GM19035 (cell line): ENCODE results near the gene CBL.
"Not testable (repeated sequence)": the region's sequence is repeated elsewhere in the genome, so short reads cannot be mapped to it uniquely, and the experiment has no call there.

Experiments used
- ATAC-seq: cut with Tn5 transposase; IDR thresholded peaks from one replicate; pipeline ENCODE4 v1.9.1; 2021; ENCODE audit not compliant: unreplicated experiment

Gene CBL

DNA sequence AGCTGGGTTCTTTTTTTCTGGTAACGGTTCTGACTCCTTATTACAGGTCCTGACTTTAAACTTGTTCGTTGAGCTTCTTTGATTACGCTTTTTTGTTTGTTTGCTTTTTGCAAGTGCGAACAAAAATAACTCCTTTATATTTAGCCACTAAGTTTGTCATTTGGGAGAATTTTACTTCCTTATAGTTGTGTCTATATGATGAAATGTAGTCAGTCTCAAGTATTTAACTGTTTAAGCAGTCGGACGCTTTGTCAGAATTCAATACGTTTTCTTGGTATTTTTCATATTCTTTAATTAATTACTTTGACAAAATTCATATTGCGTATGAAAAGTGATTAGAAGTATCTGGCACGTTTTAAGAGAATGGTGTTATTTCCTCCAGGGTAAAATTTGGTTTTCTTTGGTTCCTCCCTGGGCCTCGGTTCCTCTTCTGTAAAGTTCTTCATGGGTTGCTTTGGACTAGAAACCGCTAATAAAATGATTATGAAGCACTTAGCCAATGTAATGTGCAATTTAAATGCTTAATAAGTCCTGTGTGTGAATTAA, 1.3 kb downstream of the CBL start:
- ATAC-seq = no peak

DNA sequence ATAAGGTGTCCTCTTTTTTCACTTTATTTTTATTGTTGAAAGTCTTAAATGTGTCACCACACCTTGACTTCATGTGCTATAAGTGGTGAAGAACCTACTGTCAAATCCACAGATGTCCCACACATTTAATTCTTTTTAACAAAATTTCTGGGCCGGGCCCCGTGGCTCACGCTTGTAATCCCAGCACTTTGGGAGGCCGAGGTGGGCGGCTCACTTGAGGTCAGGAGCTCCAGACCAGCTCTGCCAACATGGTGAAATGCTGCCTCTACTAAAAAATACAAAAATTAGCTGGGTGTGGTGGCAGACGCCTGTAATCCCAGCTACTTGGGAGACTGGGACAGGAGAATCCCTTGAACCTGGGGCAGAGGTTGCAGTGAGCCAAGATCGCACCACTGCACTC, 3.0 kb downstream of the CBL start:
- no peak for ATAC-seq

DNA sequence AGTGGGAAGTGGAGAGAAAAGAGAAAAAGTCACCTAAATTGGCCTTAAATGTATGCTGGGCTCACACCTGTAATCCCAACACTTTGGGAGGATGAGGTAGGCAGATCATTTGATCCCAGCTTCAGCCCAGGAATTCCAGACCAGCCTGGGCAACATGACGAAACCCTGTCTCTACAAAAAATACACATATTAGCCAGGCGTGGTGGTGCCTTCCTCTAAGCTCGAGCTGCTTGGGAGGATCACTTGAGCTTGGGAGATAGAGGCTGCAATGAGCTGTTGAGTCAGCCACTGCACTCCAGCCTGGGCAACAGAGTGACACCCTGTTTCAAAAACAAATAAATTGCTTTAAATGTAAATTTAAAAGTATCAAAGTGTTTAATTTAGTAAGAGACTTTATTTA, 3.9 kb downstream of the CBL start:
- no peak for ATAC-seq

DNA sequence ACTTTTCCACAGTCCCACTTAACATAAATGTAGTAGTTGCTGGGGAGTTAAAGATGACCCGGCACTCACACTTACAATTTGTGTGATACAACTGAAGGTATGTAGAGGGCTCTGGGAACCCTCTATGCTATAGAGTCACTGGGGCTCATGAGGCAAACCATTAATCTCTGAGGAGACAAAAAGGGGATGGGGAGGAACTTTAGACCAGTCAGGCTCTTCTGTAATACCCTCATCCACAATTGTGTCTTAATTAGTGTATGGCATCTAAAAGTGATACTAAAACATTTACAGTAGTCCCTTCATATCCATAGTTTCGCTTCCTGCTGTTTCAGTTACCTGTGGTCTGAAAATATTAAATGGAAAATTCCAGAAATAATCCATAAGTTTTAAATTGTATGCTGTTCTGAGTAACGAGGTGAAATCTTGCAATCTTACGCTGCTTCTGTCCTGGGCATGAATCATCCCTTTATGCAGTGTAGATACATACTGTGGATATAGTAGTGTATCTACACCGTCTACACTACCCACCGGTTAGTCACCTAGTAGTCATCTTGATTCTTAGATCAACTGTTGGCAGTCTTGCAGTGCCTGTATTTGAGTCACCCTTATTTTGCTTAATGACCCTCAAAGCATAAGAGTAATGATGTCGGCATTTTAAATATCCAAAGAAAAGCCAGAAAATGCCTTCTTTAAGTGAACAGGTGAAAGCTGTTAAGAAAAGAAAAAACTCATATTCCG, 12.2 kb downstream of the CBL start:
- no peak for ATAC-seq

GRCh38 chr11:119222308-119222707, 16.2 kb downstream of the CBL start:
- ATAC-seq = no peak

GRCh38 chr11:119222891-119223290, 16.8 kb downstream of the CBL start:
- no peak for ATAC-seq

DNA sequence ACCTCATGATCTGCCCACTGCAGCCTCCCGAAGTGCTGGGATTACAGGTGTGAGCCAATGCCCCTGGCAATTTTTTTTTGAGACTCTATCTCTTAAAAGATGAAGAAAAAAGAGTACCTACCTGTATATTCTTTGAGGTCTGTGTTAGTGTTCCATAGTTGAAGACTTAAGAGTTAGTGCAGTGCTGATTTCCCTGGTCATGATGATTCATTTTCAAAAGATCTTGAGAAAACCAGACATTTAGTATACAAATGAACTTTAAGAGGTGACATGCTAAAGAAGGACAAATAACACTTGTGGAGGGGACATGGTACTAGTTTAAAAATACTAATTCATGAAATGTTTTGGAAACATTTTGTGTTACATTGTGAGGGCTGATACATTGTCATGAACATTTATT, 17.7 kb downstream of the CBL start:
- no peak for ATAC-seq

GRCh38 chr11:119228535-119229287, 22.6 kb downstream of the CBL start:
- not testable (repeated sequence) for ATAC-seq

DNA sequence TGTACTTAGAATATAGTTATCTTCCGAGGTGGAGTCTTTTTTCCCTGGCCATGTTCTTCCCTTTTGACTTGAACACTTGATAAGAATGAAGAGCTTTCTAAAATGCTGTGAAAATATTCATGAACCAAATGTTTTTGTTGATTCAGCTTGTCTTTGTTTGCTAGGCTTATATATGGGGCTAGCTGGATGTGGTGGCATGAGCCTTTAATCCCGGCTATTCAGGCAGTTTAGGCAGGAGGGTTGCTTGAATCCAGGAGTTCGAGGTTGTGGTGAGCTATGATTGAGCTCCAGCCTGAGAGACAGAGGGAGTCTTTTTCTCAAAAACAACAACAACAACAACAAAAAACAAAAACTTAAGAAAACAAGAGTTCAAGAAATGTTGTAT, 23.1 kb downstream of the CBL start:
- ATAC-seq = no peak

- no peak for ATAC-seq
These were observed 23.6 kb downstream of the CBL start for GRCh38 chr11:119229741-119230140.

DNA sequence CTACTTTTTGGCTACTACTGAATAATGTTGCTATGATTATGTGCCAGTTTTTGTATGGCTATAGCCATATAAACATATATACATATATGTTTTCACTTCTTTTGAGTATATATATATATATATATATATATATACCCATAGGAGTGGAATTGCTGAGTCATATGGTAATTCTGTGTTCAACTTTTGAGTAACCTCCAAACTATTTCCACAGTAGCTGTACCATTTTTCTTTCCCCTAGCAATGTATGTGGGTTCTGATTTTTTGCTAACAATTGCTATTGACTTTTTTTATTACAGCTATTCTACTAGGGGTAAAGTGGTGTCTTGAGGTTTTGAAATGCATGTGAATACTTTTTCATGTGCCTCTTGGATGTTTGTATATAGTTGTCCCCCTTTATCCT, 30.4 kb downstream of the CBL start:
- no peak for ATAC-seq

DNA sequence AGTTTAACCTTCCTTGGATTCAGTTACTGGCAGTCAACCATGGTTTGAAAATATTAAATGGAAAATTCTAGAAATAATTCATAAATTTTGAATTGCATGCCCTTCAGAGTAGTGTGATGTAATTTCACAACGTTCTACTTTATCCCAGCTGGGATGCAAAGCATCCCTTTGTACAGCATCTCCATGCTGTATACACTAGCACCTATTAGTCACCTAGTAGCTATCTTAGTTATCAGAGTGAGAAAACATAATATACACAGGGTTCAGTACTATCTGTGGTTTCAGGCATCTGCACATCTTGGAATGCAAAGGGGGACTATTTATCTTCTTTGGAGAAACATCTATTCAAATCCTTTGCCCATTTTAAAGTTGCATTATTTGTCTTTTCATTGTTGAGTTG, 30.8 kb downstream of the CBL start:
- ATAC-seq = no peak

DNA sequence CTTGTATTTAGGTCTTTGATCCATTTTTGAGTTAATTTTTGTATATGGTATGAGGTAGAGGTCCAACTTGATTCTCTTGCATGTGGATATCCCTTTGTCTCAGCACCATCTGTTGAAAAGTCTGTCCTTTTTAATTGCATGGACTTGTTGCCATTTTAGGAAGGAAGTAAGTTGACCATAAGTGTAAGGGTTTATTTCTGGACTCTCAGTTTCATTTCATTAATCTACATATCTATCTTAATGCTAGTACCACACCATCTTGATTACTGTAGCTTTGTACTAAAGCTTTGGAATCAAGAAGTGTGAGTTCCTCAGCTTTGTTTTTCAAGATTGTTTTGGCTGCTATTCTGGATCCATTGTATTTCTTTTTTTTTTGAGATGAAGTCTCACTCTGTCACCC, 31.4 kb downstream of the CBL start:
- ATAC-seq = no peak

DNA sequence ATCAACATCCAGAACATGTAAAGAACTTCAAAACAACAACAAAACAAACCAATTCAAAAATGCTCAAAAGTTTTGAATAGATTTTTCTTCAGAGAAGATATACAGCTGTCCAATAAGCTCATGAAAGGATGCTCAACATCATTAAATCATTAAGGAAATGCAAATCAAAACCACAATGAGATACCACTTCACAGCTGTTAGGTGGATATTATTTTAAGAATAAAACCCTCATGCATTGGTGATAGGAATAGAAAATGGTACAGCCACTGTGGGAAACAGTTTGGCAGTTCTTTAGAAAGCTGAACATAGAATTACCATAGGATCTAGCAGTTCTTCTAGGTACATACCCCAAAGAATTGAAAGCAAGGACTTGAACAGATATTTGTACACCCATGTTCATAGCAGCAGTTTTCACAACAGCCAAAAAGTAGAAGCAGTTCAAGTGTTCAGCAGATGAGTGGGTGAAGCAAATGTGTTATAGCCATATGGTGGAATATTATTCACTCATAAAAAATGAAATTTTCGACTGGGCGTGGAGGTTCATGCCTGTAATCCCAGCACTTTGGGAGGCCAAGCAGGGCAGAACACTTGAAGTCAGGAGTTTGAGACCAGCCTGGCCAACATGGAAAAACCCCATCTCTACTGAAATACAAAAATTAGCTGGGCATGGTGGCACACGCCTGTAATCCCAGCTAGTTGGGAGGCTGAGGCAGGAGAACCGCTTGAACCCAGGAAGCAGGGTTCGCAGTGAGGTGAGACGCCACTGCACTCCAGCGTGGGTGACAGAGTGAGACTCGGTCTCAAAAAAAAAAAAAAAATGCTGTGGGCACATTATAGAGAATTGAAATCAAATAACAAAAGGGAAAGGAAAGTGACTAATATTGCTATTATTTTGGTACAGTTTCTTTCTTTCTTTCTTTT, 42.9 kb downstream of the CBL start:
- no peak for ATAC-seq

DNA sequence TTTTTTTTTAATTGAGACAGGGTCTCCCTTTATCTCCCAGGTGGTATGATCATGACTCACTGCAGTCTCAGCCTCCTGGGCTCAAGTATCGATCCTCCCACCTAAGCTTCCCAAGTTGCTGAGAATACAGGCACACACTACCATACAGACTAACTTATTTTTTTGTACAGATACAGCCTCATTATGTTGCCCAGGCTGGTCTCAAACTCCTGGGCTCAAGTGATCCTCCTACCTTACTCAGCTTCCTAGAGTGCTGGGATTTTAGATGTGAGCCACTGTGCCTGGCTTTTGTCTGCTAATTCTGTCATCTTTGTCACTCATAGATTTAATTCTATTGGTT, 43.5 kb downstream of the CBL start:
- ATAC-seq = no peak

DNA sequence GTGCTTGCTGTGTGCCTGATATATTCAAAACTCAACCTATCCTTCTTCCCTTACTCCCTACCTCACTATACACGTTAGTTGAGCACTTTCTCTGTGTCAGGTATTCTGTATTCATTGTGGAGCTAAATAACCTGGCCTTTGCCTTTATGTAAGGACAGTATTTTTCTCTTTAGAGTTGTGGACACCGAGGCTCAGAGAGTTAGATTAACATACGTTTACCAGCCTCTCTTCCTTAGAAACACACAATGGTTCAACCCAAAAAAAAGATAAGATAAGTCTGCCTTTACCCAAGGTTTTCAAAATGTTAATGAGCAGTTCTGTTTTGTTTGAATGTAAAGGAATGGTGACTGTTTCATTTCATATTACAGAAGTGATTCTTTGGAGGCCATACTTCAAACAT, 45.0 kb downstream of the CBL start:
- no peak for ATAC-seq

GRCh38 chr11:119254239-119254638, 48.1 kb downstream of the CBL start:
- ATAC-seq = no peak

DNA sequence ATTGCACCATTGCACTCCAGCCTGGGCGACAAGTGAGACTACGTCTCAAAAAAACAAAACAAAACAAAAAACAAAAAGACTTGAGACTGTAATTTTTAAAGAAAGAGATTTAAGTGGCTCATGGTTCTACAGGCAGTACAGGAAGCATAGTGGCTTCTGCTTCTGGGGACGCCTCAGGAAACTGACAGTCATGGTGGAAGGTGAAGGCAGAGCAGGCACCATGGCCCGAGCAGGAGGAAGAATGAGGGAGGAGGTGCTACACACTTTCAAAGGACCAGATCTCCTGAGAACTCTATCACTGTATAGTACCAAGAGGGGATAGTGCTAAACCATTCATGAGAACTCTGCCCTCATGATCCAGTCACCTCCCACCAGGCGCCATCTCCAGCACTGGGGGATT, 52.0 kb downstream of the CBL start:
- ATAC-seq = no peak

- ATAC-seq = no peak
These were observed 52.8 kb downstream of the CBL start for GRCh38 chr11:119258983-119259382.

- no peak for ATAC-seq
These were observed 56.7 kb downstream of the CBL start for GRCh38 chr11:119262668-119263351.

- ATAC-seq = no peak
These were observed 57.3 kb downstream of the CBL start for GRCh38 chr11:119263352-119263940.
